K562 (cell line): ENCODE measurements around the gene TTC5. TPM values are rescaled to one million over a fixed set of nuclear protein-coding genes. Genes with fewer than 3 reads are reported as not detected.

Experiments
- ATAC-seq: fragments of 200-7000 bp; cut with Tn5 transposase; 3 replicates; pipeline ENCODE4 v1.9.1; 2020; ENCODE audit warnings: moderate library complexity
- BruUV-seq: library from RNA; stranded (reverse); fragments of 400-500 nt; replicated peaks from 2 replicates; lab custom pipeline; 2021; lab: Mats Ljungman, UMichigan
- CTCF ChIA-PET: fragments of 300-600 bp; formaldehyde crosslinking; extraction: SDS; loops from one replicate; lab custom pipeline; 2021; ENCODE audit warnings: low intra/inter-chr PET ratio; lab: Yijun Ruan, JAX
- POLR2A ChIA-PET: fragments of 300-600, 350-650 bp; sonication (Branson Sonifier 250); formaldehyde crosslinking; extraction: SDS; loops from one replicate; lab custom pipeline; 2021; ENCODE audit warnings: antibody characterized with exemption, inconsistent platforms; lab: Yijun Ruan, JAX
- DNase-seq, 4 experiments: peaks; one replicate each; pipeline versions ENCODE4 v3.0.0 to v3.0.0-alpha.2; 2011 to 2018; ENCODE audit warnings: low spot score in 3 of 4, mixed read lengths in 3 of 4; ENCODE audit errors: extremely low read depth in 1 of 4
- FAIRE-seq: peaks from 2 replicates; lab custom pipeline; 2011; peaks lifted over from hg19 to GRCh38; lab: Jason Lieb, UNC
- H2AFZ ChIP-seq: 2 replicates; pipeline ENCODE4 v1.6.0; 2011; ENCODE audit warnings: low read depth, low read length, control low read depth, inconsistent platforms
- H3K27ac ChIP-seq: fragments of 200-600 bp; 3 replicates; pipeline ENCODE4 v1.8.0; 2011; ENCODE audit warnings: low read depth, mild to moderate bottlenecking, control low read depth, inconsistent platforms, low read length, moderate library complexity, mixed read lengths; ENCODE audit errors: extremely low read depth
- H3K27me3 ChIP-seq, 2 experiments: fragments of 300-600 bp in 1 of 2; 2 replicates in 1 of 2; 3 replicates in 1 of 2; pipeline versions ENCODE4 v1.6.0 to v1.8.0; 2011; ENCODE audit warnings: inconsistent platforms in 2 of 2, low read length in 2 of 2, mild to moderate bottlenecking in 1 of 2, mixed read lengths in 1 of 2, moderate library complexity in 1 of 2; ENCODE audit not compliant: control insufficient read depth in 2 of 2, insufficient read depth in 2 of 2
- H3K36me3 ChIP-seq: fragments of 300-600 bp; 3 replicates; pipeline ENCODE4 v1.8.0; 2011; ENCODE audit warnings: mild to moderate bottlenecking, low read length, inconsistent platforms; ENCODE audit not compliant: control insufficient read depth, insufficient read depth
- H3K4me1 ChIP-seq, 2 experiments: fragments of 200-600 bp in 1 of 2; replicated peaks in 1 of 2; 2 replicates in 1 of 2; 3 replicates in 1 of 2; pipeline versions ENCODE4 v1.5.1 to v1.8.0; 2011; ENCODE audit warnings: inconsistent platforms in 2 of 2, low read length in 2 of 2, mild to moderate bottlenecking in 1 of 2, mixed read lengths in 1 of 2, moderate library complexity in 1 of 2; ENCODE audit not compliant: control insufficient read depth in 2 of 2, insufficient read depth in 2 of 2
- H3K4me2 ChIP-seq: 2 replicates; pipeline ENCODE4 v1.6.1; 2011; ENCODE audit warnings: low read length, control low read depth, inconsistent platforms, mixed read lengths; ENCODE audit not compliant: insufficient read depth
- H3K4me3 ChIP-seq: fragments of 200-600 bp; sonication (generic), shearing (Covaris generic); 2 replicates; pipeline ENCODE4 v1.5.1; 2016; ENCODE audit warnings: control low read depth, inconsistent platforms
- H3K79me2 ChIP-seq: fragments of 200-600 bp; 3 replicates; pipeline ENCODE4 v1.8.0; 2011; ENCODE audit warnings: low read length, inconsistent platforms; ENCODE audit not compliant: control insufficient read depth, insufficient read depth
- H3K9ac ChIP-seq, 2 experiments: 2 replicates each; pipeline versions ENCODE4 v1.6.0 to v1.6.1; 2011; ENCODE audit warnings: low read depth in 2 of 2, low read length in 2 of 2, control low read depth in 1 of 2, inconsistent platforms in 1 of 2, mild to moderate bottlenecking in 1 of 2, mixed read lengths in 1 of 2; ENCODE audit not compliant: insufficient read depth in 1 of 2
- H3K9me1 ChIP-seq: one replicate; pipeline ENCODE4 v1.6.0; 2011; ENCODE audit warnings: inconsistent platforms, mild to moderate bottlenecking, low read length, moderate library complexity; ENCODE audit not compliant: control insufficient read depth, insufficient read depth
- H3K9me3 ChIP-seq: replicated peaks from 2 replicates; pipeline ENCODE4 v1.5.1; 2011; ENCODE audit warnings: low read depth, low read length, inconsistent platforms; ENCODE audit not compliant: control insufficient read depth, insufficient read depth
- H4K20me1 ChIP-seq: replicated peaks from 2 replicates; pipeline ENCODE4 v1.6.1; 2011; ENCODE audit warnings: low read length, inconsistent platforms, mixed read lengths; ENCODE audit not compliant: control insufficient read depth, insufficient read depth
- E2F8 ChIP-seq: fragments of 450-650 bp; IDR thresholded peaks from 2 replicates; pipeline ENCODE4 v1.7.1; 2018; ENCODE audit warnings: mild to moderate bottlenecking, low read depth; ENCODE audit not compliant: partially characterized antibody
- FOXA1 ChIP-seq: fragments of 450-650 bp; IDR thresholded peaks from 2 replicates; pipeline ENCODE4 v1.6.1; 2016; ENCODE audit warnings: mild to moderate bottlenecking, borderline replicate concordance
- HDAC2 ChIP-seq: fragments of 450-650 bp; IDR thresholded peaks from 2 replicates; pipeline ENCODE4 v1.6.1; 2016; ENCODE audit warnings: mild to moderate bottlenecking
- MLLT1 ChIP-seq, 2 experiments: fragments of 450-650 bp; IDR thresholded peaks; 2 replicates each; pipeline ENCODE4 v1.6.1; 2016
- MXI1 ChIP-seq: IDR thresholded peaks from 2 replicates; pipeline ENCODE4 v1.6.1; 2011; ENCODE audit warnings: low read depth, mild to moderate bottlenecking, improper control_type of control experiment, low read length
- PRMT5 ChIP-seq: sonication (generic); formaldehyde crosslinking; IDR thresholded peaks from 2 replicates; pipeline ENCODE4 v1.5.0; 2020; ENCODE audit warnings: missing genetic modification reagents
- SMAD3 ChIP-seq: fragments of 450-650 bp; formaldehyde crosslinking; conservative IDR thresholded peaks from 2 replicates; pipeline ENCODE4 v1.4.0; 2020; ENCODE audit warnings: mild to moderate bottlenecking
- TAF7 ChIP-seq: fragments of 450-650 bp; IDR thresholded peaks from 2 replicates; pipeline ENCODE4 v1.6.1; 2016; ENCODE audit warnings: missing genetic modification characterization, missing compliant biosample characterization
- ZBTB49 ChIP-seq: sonication (generic); formaldehyde crosslinking; IDR thresholded peaks from 2 replicates; pipeline ENCODE4 v1.8.0; 2022; ENCODE audit warnings: missing genetic modification reagents, mild to moderate bottlenecking, borderline replicate concordance
- ZKSCAN1 ChIP-seq: fragments of 150-350 bp; IDR thresholded peaks from 2 replicates; pipeline ENCODE4 v1.6.1; 2016; ENCODE audit warnings: low read depth, low read length
- ZNF224 ChIP-seq: sonication (generic); formaldehyde crosslinking; IDR thresholded peaks from 2 replicates; pipeline ENCODE4 v1.8.0; 2022; ENCODE audit warnings: mild to moderate bottlenecking, missing genetic modification reagents
- ZNF583 ChIP-seq: fragments of 250-450 bp; sonication (Bioruptor Pico); IDR thresholded peaks from 2 replicates; pipeline ENCODE4 v1.4.0; 2020
- WGBS: fragments of 100-300 bp; shearing (Covaris generic); methylation state at CpG from one replicate; pipeline ENCODE4 v1.1.6; 2016; ENCODE audit warnings: low coverage, mixed read lengths; ENCODE audit not compliant: insufficient coverage; ENCODE audit errors: missing lambda C conversion rate; 5-methylcytosine and 5-hydroxymethylcytosine counted together
- in situ Hi-C: fragments of 300-500 bp; cut with MboI; formaldehyde crosslinking; loops from 4 replicates; pipeline ENCODE4 v1.15.0; 2018; ENCODE audit warnings: inconsistent platforms, mixed read lengths
- intact Hi-C: fragments of 100-400 bp; cut with micrococcal nuclease; formaldehyde crosslinking; loops from 2 replicates; pipeline ENCODE4 v1.14.2; 2022
- polyA plus RNA-seq, 8 experiments: library from polyadenylated mRNA; depleted of rRNA in 4 of 8; stranded (reverse) in 5 of 8; unstranded in 3 of 8; fragments of >200 nt; fragmentation: Nextera tagmentation in 2 of 8; fragmentation: Illumina TruSeq in 1 of 8; extraction: Ambion mirVana in 2 of 8; extraction: Trizol in 1 of 8; gene quantifications; 2 replicates each; pipeline versions ENCODE4 v1.2.1 to v1.2.3, GENCODE V29; 2011 to 2014; ENCODE audit warnings: inconsistent platforms in 1 of 8, missing spikeins in 1 of 8
- total RNA-seq, 7 experiments: library from RNA; depleted of rRNA in 6 of 7; stranded (reverse); fragments of >200 nt in 6 of 7; fragmentation: Illumina TruSeq in 2 of 7; extraction: Trizol in 2 of 7; gene quantifications; 2 replicates each; pipeline versions ENCODE4 v1.2.1 to v1.2.3, GENCODE V29; 2011 to 2021; ENCODE audit warnings: low replicate concordance in 1 of 7

The TTC5 gene
- total and polyA plus RNA-seq, 9 of the 15 experiments (the other 6 are each of a cell fraction or from before 2014, with no cell fraction given) = 4.8 to 17.1 (median 7.5) TPM

- no peak for TF ChIP-seq ZBTB49 (CRISPR knock-in tag)
- TF ChIP-seq TAF7 (tag) = no peak
- no peak for TF ChIP-seq ZNF224 (CRISPR knock-in tag)
- no peak for TF ChIP-seq ZNF583 (CRISPR knock-in tag)
Measured at GRCh38 chr14:20295067-20295466, 10.7 kb downstream of the TTC5 start (continued).

- no peaks in the 10 kb centered on the region for H3K27me3 ChIP-seq
- no peak overlapping the region for H3K27ac ChIP-seq
- no peak overlapping the region for H3K4me3 ChIP-seq
- POLR2A ChIA-PET = interaction anchor here (0.7 kb wide), 1 partner anchor 35 kb away, joined by 3 read pairs; no protein-coding TSS in a partner anchor
- BruUV-seq = no TSS peak
- H4K20me1 ChIP-seq = no peaks in the 10 kb centered on the region
- in situ Hi-C loops = no loop called here
- no peaks in the 10 kb centered on the region for H3K4me1 ChIP-seq
- intact Hi-C loops = no loop called here
- H3K9me1 ChIP-seq = no peaks in the 10 kb centered on the region
- no peak overlapping the region for H3K9ac ChIP-seq
- 80% methylated on average over 2 of the region's 2 CpGs for WGBS
- ATAC-seq (no peak), DNase-seq (no peak)
- no peak overlapping the region for H2AFZ ChIP-seq
- H3K36me3 ChIP-seq = peaks cover 64% of the 10 kb centered on the region; the same call in 2 of the 3 replicates
- no peak overlapping the region for H3K4me2 ChIP-seq
- H3K79me2 ChIP-seq = no peaks in the 10 kb centered on the region
- TF ChIP-seq MLLT1 (IDR thresholded peaks at IDR 0.05) (no peak), E2F8 (no peak), SMAD3 (CRISPR knock-in tag) (no peak), FOXA1 (no peak), MXI1 (no peak), HDAC2 (no peak), ZKSCAN1 (no peak), PRMT5 (CRISPR knock-in tag) (no peak)
- TF ChIP-seq, all 486 proteins: peak for 0
- no peak for FAIRE-seq
- CTCF ChIA-PET = no interaction called here
- no peaks in the 10 kb centered on the region for H3K9me3 ChIP-seq
Measured at GRCh38 chr14:20294636-20295035, 11.1 kb downstream of the TTC5 start.
